Panc1 (cell line): ENCODE results near the gene TBC1D9B. TPM values are rescaled to one million over a fixed set of nuclear protein-coding genes. Genes with fewer than 3 reads are reported as not detected.
A peak's percentile ranks its signal among the peaks of the same experiment; 100 is the strongest.

ENCODE experiments used
- ATAC-seq: fragments of 200-7000 bp; cut with Tn5 transposase; 2 replicates; pipeline ENCODE4 v1.9.1; 2020; ENCODE audit warnings: mild to moderate bottlenecking, moderate library complexity
- BruUV-seq: library from RNA; stranded (reverse); fragments of 400-500 nt; replicated peaks from 2 replicates; lab custom pipeline; 2021; lab: Mats Ljungman, UMichigan
- CTCF ChIA-PET: fragments of 300-600 bp; sonication (Branson Sonifier 250); formaldehyde crosslinking; loops from one replicate; lab custom pipeline; 2022; ENCODE audit warnings: antibody characterized with exemption; lab: Charles Lee
- POLR2A ChIA-PET: fragments of 300-600 bp; sonication (Branson Sonifier 250); formaldehyde crosslinking; loops from one replicate; lab custom pipeline; 2022; ENCODE audit warnings: antibody characterized with exemption; lab: Charles Lee
- DNase-seq: peaks from one replicate; pipeline ENCODE4 v3.0.0-alpha.2; 2010; ENCODE audit warnings: low read depth, low spot score
- H3K27ac ChIP-seq: 2 replicates; pipeline ENCODE4 v1.5.1; 2011; ENCODE audit warnings: mild to moderate bottlenecking, low read length, inconsistent platforms
- H3K27me3 ChIP-seq: fragments of 200-500 bp; sonication (Bioruptor generic); 2 replicates; pipeline ENCODE4 v1.6.0; 2014; ENCODE audit warnings: low read length, inconsistent platforms; ENCODE audit not compliant: control insufficient read depth, insufficient read depth
- H3K36me3 ChIP-seq: fragments of 200-500 bp; sonication (Bioruptor generic); 2 replicates; pipeline ENCODE4 v1.5.1; 2014; ENCODE audit warnings: inconsistent platforms, mild to moderate bottlenecking, low read length, moderate library complexity; ENCODE audit not compliant: control insufficient read depth, insufficient read depth
- H3K4me1 ChIP-seq: 2 replicates; pipeline ENCODE4 v1.5.1; 2011; ENCODE audit warnings: inconsistent platforms, mild to moderate bottlenecking, low read length, moderate library complexity; ENCODE audit not compliant: control insufficient read depth, insufficient read depth
- H3K4me3 ChIP-seq, 2 experiments: 2 replicates each; pipeline ENCODE4 v1.5.1; 2011 to 2012; ENCODE audit warnings: low read depth in 2 of 2, low read length in 2 of 2, mild to moderate bottlenecking in 2 of 2, inconsistent platforms in 1 of 2, moderate library complexity in 1 of 2
- H3K9me3 ChIP-seq: fragments of 200-500 bp; sonication (Bioruptor generic); 2 replicates; pipeline ENCODE4 v1.5.1; 2014; ENCODE audit warnings: low read depth, mild to moderate bottlenecking, inconsistent platforms, low read length, moderate library complexity; ENCODE audit not compliant: control insufficient read depth, insufficient read depth
- POLR2AphosphoS5 ChIP-seq: IDR thresholded peaks from 2 replicates; pipeline ENCODE4 v1.6.1; 2012; ENCODE audit warnings: mild to moderate bottlenecking, low read depth, low read length, moderate library complexity
- REST ChIP-seq, 2 experiments: IDR thresholded peaks; 2 replicates each; pipeline ENCODE4 v1.6.1; 2011 to 2012; ENCODE audit warnings: low read depth in 2 of 2, control low read depth in 1 of 2, low read length in 1 of 2, mild to moderate bottlenecking in 1 of 2, moderate library complexity in 1 of 2; ENCODE audit not compliant: insufficient read depth in 1 of 2
- SIN3A ChIP-seq: IDR thresholded peaks from 2 replicates; pipeline ENCODE4 v1.6.1; 2012; ENCODE audit warnings: low read depth, mild to moderate bottlenecking, low read length, moderate library complexity, borderline replicate concordance; ENCODE audit not compliant: insufficient read depth
- TCF7L2 ChIP-seq: IDR thresholded peaks from 2 replicates; pipeline ENCODE4 v1.6.1; 2011; ENCODE audit warnings: mild to moderate bottlenecking, low read depth, low read length, inconsistent platforms
- in situ Hi-C: cut with HindIII; loops from 2 replicates; pipeline ENCODE4 v1.10.0; 2016; ENCODE audit warnings: low sequenced_read_pairs, low pct_unique_long_range_greater_than_20kb
- intact Hi-C: fragments of 100-400 bp; cut with micrococcal nuclease; formaldehyde crosslinking; loops from one replicate; pipeline ENCODE4 v1.10.0; 2022; ENCODE audit not compliant: unreplicated experiment
- total RNA-seq: library from RNA; stranded (reverse); gene quantifications from one replicate; pipeline ENCODE4 v1.2.1, GENCODE V29; 2021; ENCODE audit not compliant: unreplicated experiment
- TF ChIP-seq, protein P1 (sequence below): fragments of 450-650 bp; IDR thresholded peaks from 2 replicates; pipeline ENCODE4 v1.5.1; 2017; ENCODE audit warnings: mild to moderate bottlenecking

The TBC1D9B gene
- total RNA-seq, 1 experiment from 2014 or later, result 131 TPM

DNA sequence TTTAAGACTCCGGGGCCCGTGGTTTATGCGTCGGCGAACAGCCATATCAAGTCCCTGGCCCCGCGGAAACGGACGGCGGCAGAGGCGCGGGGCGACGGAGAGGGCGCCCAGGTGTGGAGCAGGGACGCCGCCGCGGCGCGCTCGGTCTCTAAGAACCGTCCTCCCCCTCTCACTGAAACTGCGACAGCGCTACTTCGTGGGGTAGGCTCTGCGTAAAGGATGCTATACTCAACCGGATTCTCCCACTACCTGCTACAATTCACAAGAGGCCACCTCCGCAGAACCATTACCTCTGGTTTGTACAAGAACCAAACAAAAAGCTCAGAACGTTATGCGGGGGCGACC lies 49.5 kb downstream of the TBC1D9B start:
- no peak for DNase-seq
- in situ Hi-C loops (no loop called here), intact Hi-C loops (loop anchor here (10.0 kb wide), 1 partner anchor 237 kb away; no protein-coding TSS in a partner anchor)
- Histone ChIP-seq H3K4me3 (peak overlapping the region; percentile 89 to 97), H3K36me3 (no peaks in the 10 kb centered on the region; the same call in 1 of the 2 replicates), H3K4me1 (peaks cover 10% of the 10 kb centered on the region), H3K27ac (peak overlapping the region; percentile 85), H3K27me3 (no peaks in the 10 kb centered on the region), H3K9me3 (no peaks in the 10 kb centered on the region)
- ChIA-PET POLR2A (no interaction called here), CTCF (no interaction called here)
- no peak for TF ChIP-seq POLR2AphosphoS5
- TF ChIP-seq REST (IDR thresholded peaks at IDR 0.05; ENCODE audit: insufficient read depth in 1 of 2, low read depth in 2 of 2, low read length in 1 of 2), result no peak
- TF ChIP-seq SIN3A, result no peak; the same call in 1 of the 2 replicates
- no peak for TF ChIP-seq TCF7L2
- TF ChIP-seq, protein P1, sequence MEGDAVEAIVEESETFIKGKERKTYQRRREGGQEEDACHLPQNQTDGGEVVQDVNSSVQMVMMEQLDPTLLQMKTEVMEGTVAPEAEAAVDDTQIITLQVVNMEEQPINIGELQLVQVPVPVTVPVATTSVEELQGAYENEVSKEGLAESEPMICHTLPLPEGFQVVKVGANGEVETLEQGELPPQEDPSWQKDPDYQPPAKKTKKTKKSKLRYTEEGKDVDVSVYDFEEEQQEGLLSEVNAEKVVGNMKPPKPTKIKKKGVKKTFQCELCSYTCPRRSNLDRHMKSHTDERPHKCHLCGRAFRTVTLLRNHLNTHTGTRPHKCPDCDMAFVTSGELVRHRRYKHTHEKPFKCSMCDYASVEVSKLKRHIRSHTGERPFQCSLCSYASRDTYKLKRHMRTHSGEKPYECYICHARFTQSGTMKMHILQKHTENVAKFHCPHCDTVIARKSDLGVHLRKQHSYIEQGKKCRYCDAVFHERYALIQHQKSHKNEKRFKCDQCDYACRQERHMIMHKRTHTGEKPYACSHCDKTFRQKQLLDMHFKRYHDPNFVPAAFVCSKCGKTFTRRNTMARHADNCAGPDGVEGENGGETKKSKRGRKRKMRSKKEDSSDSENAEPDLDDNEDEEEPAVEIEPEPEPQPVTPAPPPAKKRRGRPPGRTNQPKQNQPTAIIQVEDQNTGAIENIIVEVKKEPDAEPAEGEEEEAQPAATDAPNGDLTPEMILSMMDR, result no peak
- peak; percentile 69 for ATAC-seq
- BruUV-seq, result TSS peak; percentile 32

DNA sequence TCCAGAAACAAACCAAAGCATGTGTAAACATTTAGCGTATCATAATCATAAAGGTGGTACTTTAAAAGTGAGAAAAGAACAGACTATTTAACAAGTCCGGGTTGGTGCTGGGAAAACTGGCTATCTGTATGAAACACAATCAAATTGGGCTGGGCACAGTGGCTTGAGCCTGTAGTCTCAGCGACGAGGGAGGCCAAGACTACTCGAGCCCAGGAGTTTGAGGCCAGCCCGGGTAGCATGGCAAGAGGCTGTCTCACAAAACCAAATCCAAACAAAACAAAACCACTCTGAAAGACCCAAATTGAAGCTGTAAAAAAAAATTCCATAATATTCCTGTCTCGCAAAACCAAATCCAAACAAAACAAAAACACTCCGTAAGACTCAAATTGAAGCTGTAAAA lies 53.3 kb downstream of the TBC1D9B start:
- in situ Hi-C loops, result no loop called here
- H3K4me3 ChIP-seq, result no peak overlapping the region

More for the DNA sequence above, 53.3 kb downstream of the TBC1D9B start:
- CTCF ChIA-PET, result no interaction called here
- TF ChIP-seq TCF7L2 (no peak), SIN3A (no peak), REST (IDR thresholded peaks at IDR 0.05; ENCODE audit: insufficient read depth in 1 of 2, low read depth in 2 of 2, low read length in 1 of 2) (no peak), POLR2AphosphoS5 (no peak)
- TF ChIP-seq, protein P1, result no peak
- POLR2A ChIA-PET, result no interaction called here
- intact Hi-C loops, result loop anchor here (10.0 kb wide), 1 partner anchor 240 kb away; no protein-coding TSS in a partner anchor
- ATAC-seq (no peak), DNase-seq (no peak)
- H3K4me1 ChIP-seq, result peaks cover 4% of the 10 kb centered on the region; the same call in 1 of the 2 replicates
- peaks cover 2% of the 10 kb centered on the region for H3K36me3 ChIP-seq
- H3K9me3 ChIP-seq, result no peaks in the 10 kb centered on the region
- BruUV-seq, result TSS peak; percentile 59
- H3K27ac ChIP-seq, result no peak overlapping the region
- no peaks in the 10 kb centered on the region for H3K27me3 ChIP-seq
